SK-N-SH (cell line): Measurements from ENCODE around the gene SLC35F6. TPM values are rescaled to one million over a fixed set of nuclear protein-coding genes. Genes with fewer than 3 reads are reported as not detected.
"Not testable (repeated sequence)": the region's sequence is repeated elsewhere in the genome, so short reads cannot be mapped to it uniquely, and the experiment has no call there.

ENCODE experiments used
- CTCF ChIA-PET: fragments of 300-600, 350-600 bp; formaldehyde crosslinking; extraction: SDS; loops from one replicate; lab custom pipeline; 2021; lab: Yijun Ruan, JAX
- POLR2A ChIA-PET: fragments of 350-600 bp; sonication (Branson Sonifier 250); formaldehyde crosslinking; extraction: SDS; loops from one replicate; lab custom pipeline; 2020; ENCODE audit warnings: antibody characterized with exemption, inconsistent platforms; lab: Yijun Ruan, JAX
- DNase-seq: peaks from one replicate; pipeline ENCODE4 v3.0.0; 2012
- H2AFZ ChIP-seq: fragments of 200-600 bp; sonication (generic); 2 replicates; pipeline ENCODE4 v1.8.1; 2016; ENCODE audit warnings: antibody characterized with exemption, mild to moderate bottlenecking, low read depth
- H3F3A ChIP-seq: fragments of 200-600 bp; sonication (generic); replicated peaks from 2 replicates; pipeline ENCODE3; 2016; ENCODE audit warnings: antibody characterized with exemption, mild to moderate bottlenecking; ENCODE audit not compliant: insufficient read depth
- H3K27ac ChIP-seq, 2 experiments: fragments of 200-500 bp in 1 of 2; fragments of 200-600 bp in 1 of 2; sonication (Bioruptor generic) in 1 of 2; sonication (generic), shearing (Covaris generic) in 1 of 2; 2 replicates each; pipeline versions ENCODE4 v1.5.1 to v1.6.1; 2014 to 2016; ENCODE audit warnings: low read depth in 2 of 2, inconsistent platforms in 1 of 2, low read length in 1 of 2, mild to moderate bottlenecking in 1 of 2, mixed read lengths in 1 of 2
- H3K27me3 ChIP-seq: fragments of 200-600 bp; sonication (generic), shearing (Covaris generic); 2 replicates; pipeline ENCODE4 v1.6.1; 2016; ENCODE audit warnings: mixed run types; ENCODE audit not compliant: insufficient read depth
- H3K36me3 ChIP-seq, 2 experiments: fragments of 200-500 bp in 1 of 2; fragments of 200-600 bp in 1 of 2; sonication (Bioruptor generic) in 1 of 2; sonication (generic) in 1 of 2; replicated peaks in 1 of 2; 2 replicates each; pipeline versions ENCODE3 to v1.5.1; 2014 to 2016; ENCODE audit warnings: low read length in 1 of 2, mild to moderate bottlenecking in 1 of 2; ENCODE audit not compliant: insufficient read depth in 2 of 2, control insufficient read depth in 1 of 2
- H3K4me1 ChIP-seq, 2 experiments: fragments of 200-500 bp in 1 of 2; fragments of 200-600 bp in 1 of 2; sonication (Bioruptor generic) in 1 of 2; sonication (generic), shearing (Covaris generic) in 1 of 2; 2 replicates each; pipeline versions ENCODE4 v1.5.1 to v1.6.1; 2014 to 2016; ENCODE audit warnings: low read depth in 1 of 2, low read length in 1 of 2, mixed run types in 1 of 2; ENCODE audit not compliant: insufficient read depth in 2 of 2, control insufficient read depth in 1 of 2
- H3K4me2 ChIP-seq: fragments of 200-600 bp; sonication (generic), shearing (Covaris generic); 2 replicates; pipeline ENCODE4 v1.6.1; 2017; ENCODE audit warnings: mixed run types
- H3K4me3 ChIP-seq, 2 experiments: fragments of 200-500 bp in 1 of 2; fragments of 200-600 bp in 1 of 2; sonication (Bioruptor generic) in 1 of 2; sonication (generic), shearing (Covaris generic) in 1 of 2; 2 replicates each; pipeline versions ENCODE4 v1.5.1 to v1.8.1; 2014 to 2016; ENCODE audit warnings: low read depth in 2 of 2, inconsistent platforms in 1 of 2, low read length in 1 of 2, mild to moderate bottlenecking in 1 of 2, mixed read lengths in 1 of 2, moderate library complexity in 1 of 2
- H3K79me2 ChIP-seq: fragments of 200-600 bp; sonication (generic); 2 replicates; pipeline ENCODE4 v1.8.1; 2017; ENCODE audit warnings: mild to moderate bottlenecking; ENCODE audit not compliant: insufficient read depth
- H3K9ac ChIP-seq: fragments of 200-600 bp; sonication (generic); 2 replicates; pipeline ENCODE4 v1.6.1; 2017; ENCODE audit warnings: mixed run types
- H3K9me2 ChIP-seq: fragments of 200-600 bp; sonication (generic); 2 replicates; pipeline ENCODE4 v1.6.1; 2017; ENCODE audit warnings: mixed run types
- H3K9me3 ChIP-seq: fragments of 200-600 bp; sonication (generic); 2 replicates; pipeline ENCODE4 v1.6.1; 2017; ENCODE audit warnings: mixed run types, mild to moderate bottlenecking, moderate library complexity
- H4K20me1 ChIP-seq: fragments of 200-600 bp; sonication (generic); 2 replicates; pipeline ENCODE4 v1.6.1; 2017; ENCODE audit warnings: mild to moderate bottlenecking, mixed run types; ENCODE audit not compliant: insufficient read depth
- CHD2 ChIP-seq: fragments of 150-350 bp; IDR thresholded peaks from 2 replicates; pipeline ENCODE4 v1.6.1; 2018; ENCODE audit warnings: low read length; ENCODE audit not compliant: partially characterized antibody
- FOXJ3 ChIP-seq: sonication (generic); formaldehyde crosslinking; IDR thresholded peaks from 2 replicates; pipeline ENCODE4 v1.5.1; 2020; ENCODE audit warnings: mild to moderate bottlenecking, missing genetic modification reagents
- FOXM1 ChIP-seq: IDR thresholded peaks from 2 replicates; pipeline ENCODE4 v1.4.0; 2012; ENCODE audit warnings: low read depth, mild to moderate bottlenecking
- GATA2 ChIP-seq: sonication (generic); formaldehyde crosslinking; IDR thresholded peaks from 2 replicates; pipeline ENCODE4 v1.5.0; 2020; ENCODE audit warnings: mild to moderate bottlenecking, missing genetic modification reagents
- JUND ChIP-seq: IDR thresholded peaks from 2 replicates; pipeline ENCODE4 v1.4.0; 2012
- MAX ChIP-seq: IDR thresholded peaks from 2 replicates; pipeline ENCODE4 v1.4.0; 2012; ENCODE audit warnings: low read depth
- NFIC ChIP-seq: IDR thresholded peaks from 2 replicates; pipeline ENCODE4 v1.4.0; 2012; ENCODE audit warnings: borderline replicate concordance
- NRF1 ChIP-seq: IDR thresholded peaks from 2 replicates; pipeline ENCODE4 v1.6.1; 2012; ENCODE audit warnings: low read depth, mild to moderate bottlenecking, low read length
- RCOR1 ChIP-seq: fragments of 150-350 bp; IDR thresholded peaks from 2 replicates; pipeline ENCODE4 v1.6.1; 2017; ENCODE audit warnings: antibody characterized with exemption, low read length
- REST ChIP-seq: IDR thresholded peaks from 2 replicates; pipeline ENCODE4 v1.6.1; 2012; ENCODE audit warnings: mild to moderate bottlenecking, low read depth, low read length, moderate library complexity
- TCF12 ChIP-seq: IDR thresholded peaks from 2 replicates; pipeline ENCODE4 v1.4.0; 2012
- TEAD4 ChIP-seq: IDR thresholded peaks from 2 replicates; pipeline ENCODE4 v1.4.0; 2012; ENCODE audit warnings: mild to moderate bottlenecking, borderline replicate concordance; ENCODE audit not compliant: insufficient read depth
- USF1 ChIP-seq: IDR thresholded peaks from 2 replicates; pipeline ENCODE4 v1.4.0; 2012; ENCODE audit warnings: low read depth, borderline replicate concordance
- USF2 ChIP-seq: fragments of 150-350 bp; IDR thresholded peaks from 2 replicates; pipeline ENCODE4 v1.6.1; 2017; ENCODE audit warnings: antibody characterized with exemption, low read length, low read depth, borderline replicate concordance
- WGBS: methylation state at CpG from one replicate; pipeline ENCODE4 v1.1.6; 2017; ENCODE audit warnings: low lambda C conversion rate; 5-methylcytosine and 5-hydroxymethylcytosine counted together
- polyA plus RNA-seq, 3 experiments: library from polyadenylated mRNA; depleted of rRNA; stranded (reverse); fragments of >200 nt; gene quantifications; 2 replicates each; pipeline ENCODE4 v1.2.3, GENCODE V29; 2012

SLC35F6 gene
- polyA plus RNA-seq, 1 of the 3 experiments (the other 2 are of a cell fraction) = 16.0 TPM

- Histone ChIP-seq H2AFZ (no peak overlapping the region), H3K4me3 (no peak overlapping the region), H3K27ac (no peak overlapping the region), H3K9me3 (no peaks in the 10 kb centered on the region), H3K27me3 (no peaks in the 10 kb centered on the region), H3K4me1 (peaks cover 11 to 15% of the 10 kb centered on the region in 2 experiments), H3F3A (peaks cover 6% of the 10 kb centered on the region), H3K4me2 (no peak overlapping the region)
- POLR2A ChIA-PET = no interaction called here
- CTCF ChIA-PET = interaction anchor here (1.2 to 2.2 kb wide), 3 partner anchors 13 to 154 kb away, joined by 3 to 11 read pairs (median 7); no protein-coding TSS in a partner anchor
- TF ChIP-seq NFIC (no peak), USF1 (no peak), CHD2 (no peak), JUND (no peak), TEAD4 (no peak), MAX (no peak), RCOR1 (no peak), GATA2 (CRISPR knock-in tag) (no peak)
- TF ChIP-seq, all 33 proteins: peak for 0
- 86% methylated on average over 4 of the region's 5 CpGs for WGBS
- Histone ChIP-seq H4K20me1 (no peaks in the 10 kb centered on the region), H3K79me2 (peaks cover 13% of the 10 kb centered on the region), H3K36me3 (no peaks in the 10 kb centered on the region), H3K9ac (no peak overlapping the region), H3K9me2 (no peaks in the 10 kb centered on the region)
- no peak for DNase-seq
Observed at GRCh38 chr2:26759845-26760244, 4.2 kb upstream of the SLC35F6 start.

GRCh38 chr2:26760991-26761390 lies 3.1 kb upstream of the SLC35F6 start:
- H3K9ac ChIP-seq, H3K4me3 ChIP-seq, H3K4me2 ChIP-seq, H3K9me2 ChIP-seq, H3K27me3 ChIP-seq, H3F3A ChIP-seq, H2AFZ ChIP-seq, DNase-seq, H3K36me3 ChIP-seq, H4K20me1 ChIP-seq, H3K27ac ChIP-seq, H3K9me3 ChIP-seq: not testable (repeated sequence)
- Histone ChIP-seq H3K4me1 (peaks cover 16 to 21% of the 10 kb centered on the region in 2 experiments), H3K79me2 (peaks cover 24% of the 10 kb centered on the region)
- CTCF ChIA-PET = interaction anchor here (1.2 to 2.2 kb wide), 3 partner anchors 14 to 155 kb away, joined by 3 to 11 read pairs (median 7); no protein-coding TSS in a partner anchor
- POLR2A ChIA-PET = interaction anchor here (0.6 kb wide), 1 partner anchor 415 kb away, joined by 3 read pairs; the partner anchor contains the start of gene SELENOI
- WGBS = 90% methylated on average over 10 of the region's 10 CpGs

GRCh38 chr2:26763019-26763418 lies 1.1 kb upstream of the SLC35F6 start:
- Histone ChIP-seq H3K4me1 (peaks cover 14 to 17% of the 10 kb centered on the region in 2 experiments), H3K27ac (no peak overlapping the region), H2AFZ (no peak overlapping the region), H3F3A (no peaks in the 10 kb centered on the region), H3K9ac (no peak overlapping the region), H3K79me2 (peaks cover 45% of the 10 kb centered on the region), H3K4me2 (no peak overlapping the region), H3K4me3 (no peak overlapping the region), H4K20me1 (peaks cover 9% of the 10 kb centered on the region; the same call in 1 of the 2 replicates), H3K9me3 (no peaks in the 10 kb centered on the region), H3K9me2 (no peaks in the 10 kb centered on the region), H3K27me3 (no peaks in the 10 kb centered on the region), H3K36me3 (peaks cover 2% of the 10 kb centered on the region in 2 experiments)
- no peak for TF ChIP-seq USF2
- TF ChIP-seq FOXM1 = no peak
- TF ChIP-seq NRF1 = no peak
- TF ChIP-seq FOXJ3 (CRISPR knock-in tag) = no peak
- no peak for TF ChIP-seq TCF12
- no peak for TF ChIP-seq CHD2
- no peak for TF ChIP-seq REST
- no peak for DNase-seq
- 97% methylated on average over 10 of the region's 10 CpGs for WGBS
- POLR2A ChIA-PET = no interaction called here
- CTCF ChIA-PET = interaction anchor here (0.7 to 3.6 kb wide), 5 partner anchors 18 to 185 kb away, joined by 3 to 17 read pairs (median 5); no protein-coding TSS in a partner anchor
